H1 (cell line): Measurements from ENCODE around the gene KLK6. TPM values are rescaled to one million over a fixed set of nuclear protein-coding genes. Genes with fewer than 3 reads are reported as not detected.

Experiments used
- CTCF ChIA-PET: fragments of 300-600 bp; sonication (Branson Sonifier 250); formaldehyde crosslinking; loops from one replicate; lab custom pipeline; 2021; ENCODE audit not compliant: partially characterized antibody; lab: Charles Lee
- POLR2A ChIA-PET: fragments of 300-600 bp; sonication (Branson Sonifier 250); formaldehyde crosslinking; loops from one replicate; lab custom pipeline; 2021; ENCODE audit warnings: inconsistent platforms; ENCODE audit not compliant: partially characterized antibody; lab: Charles Lee
- DNase-seq, 2 experiments: peaks; one replicate each; pipeline versions ENCODE4 v3.0.0 to v3.0.0-alpha.2; 2010 to 2022; ENCODE audit warnings: low spot score in 2 of 2, low read depth in 1 of 2, mixed read lengths in 1 of 2
- FAIRE-seq: peaks from 2 replicates; lab custom pipeline; 2011; peaks lifted over from hg19 to GRCh38; lab: Jason Lieb, UNC
- H2AFZ ChIP-seq: 2 replicates; pipeline ENCODE4 v1.8.1; 2012; ENCODE audit warnings: low read length, inconsistent platforms
- H2AK5ac ChIP-seq: 2 replicates; pipeline ENCODE4 v1.6.1; 2013; ENCODE audit warnings: low read depth, low read length
- H2BK120ac ChIP-seq: replicated peaks from 2 replicates; pipeline ENCODE3; 2013; ENCODE audit warnings: low read depth, low read length, inconsistent platforms
- H2BK12ac ChIP-seq: 2 replicates; pipeline ENCODE4 v1.6.1; 2013; ENCODE audit warnings: low read depth, low read length
- H2BK15ac ChIP-seq: 2 replicates; pipeline ENCODE4 v1.6.1; 2013; ENCODE audit warnings: low read length
- H2BK20ac ChIP-seq: 2 replicates; pipeline ENCODE4 v1.6.1; 2013; ENCODE audit warnings: low read length
- H2BK5ac ChIP-seq: 2 replicates; pipeline ENCODE4 v1.6.1; 2013; ENCODE audit warnings: low read depth, low read length
- H3K14ac ChIP-seq: 2 replicates; pipeline ENCODE4 v1.6.1; 2013; ENCODE audit warnings: inconsistent platforms; ENCODE audit not compliant: insufficient read length
- H3K18ac ChIP-seq: 2 replicates; pipeline ENCODE4 v1.6.1; 2013; ENCODE audit warnings: low read length; ENCODE audit errors: extremely low read depth
- H3K23ac ChIP-seq: 2 replicates; pipeline ENCODE4 v1.6.1; 2013; ENCODE audit warnings: inconsistent platforms; ENCODE audit not compliant: insufficient read length
- H3K23me2 ChIP-seq: 2 replicates; pipeline ENCODE4 v1.6.1; 2013; ENCODE audit warnings: low read depth, low read length
- H3K27ac ChIP-seq: 2 replicates; pipeline ENCODE4 v1.6.1; 2011; ENCODE audit warnings: low read depth, low read length, inconsistent platforms
- H3K27me3 ChIP-seq, 4 experiments: replicated peaks in 1 of 4; 1 replicate in 1 of 4; 2 replicates in 3 of 4; pipeline versions ENCODE4 v1.6.1 to v1.8.1; 2011 to 2013; ENCODE audit warnings: low read length in 3 of 4, mild to moderate bottlenecking in 3 of 4, inconsistent platforms in 2 of 4, mixed read lengths in 2 of 4, moderate library complexity in 1 of 4; ENCODE audit not compliant: control insufficient read depth in 3 of 4, insufficient read depth in 3 of 4; ENCODE audit errors: extremely low read depth in 1 of 4
- H3K36me3 ChIP-seq, 4 experiments: 2 replicates each; pipeline versions ENCODE4 v1.6.1 to v1.8.1; 2011 to 2013; ENCODE audit warnings: mild to moderate bottlenecking in 4 of 4, low read length in 3 of 4, moderate library complexity in 2 of 4, control low read depth in 1 of 4, inconsistent platforms in 1 of 4; ENCODE audit not compliant: insufficient read depth in 4 of 4, control insufficient read depth in 2 of 4
- H3K4ac ChIP-seq: replicated peaks from 2 replicates; pipeline ENCODE3; 2013; ENCODE audit warnings: low read length, low read depth, mixed read lengths, inconsistent platforms; ENCODE audit not compliant: insufficient read length
- H3K4me1 ChIP-seq, 4 experiments: replicated peaks in 1 of 4; 1 replicate in 1 of 4; 2 replicates in 3 of 4; pipeline versions ENCODE4 v1.6.1 to v1.8.1; 2011 to 2013; ENCODE audit warnings: low read length in 3 of 4, inconsistent platforms in 2 of 4, mixed read lengths in 1 of 4; ENCODE audit not compliant: insufficient read depth in 4 of 4, control insufficient read depth in 3 of 4
- H3K4me2 ChIP-seq, 2 experiments: 2 replicates each; pipeline versions ENCODE4 v1.6.1 to v1.8.1; 2011 to 2013; ENCODE audit warnings: low read depth in 2 of 2, low read length in 2 of 2, control low read depth in 1 of 2, inconsistent platforms in 1 of 2, mild to moderate bottlenecking in 1 of 2; ENCODE audit not compliant: insufficient read depth in 1 of 2
- H3K4me3 ChIP-seq, 4 experiments: fragments of 200-600, 300-600 bp in 1 of 4; sonication (generic), shearing (Covaris generic), sonication (Bioruptor Twin) in 1 of 4; 2 replicates each; pipeline versions ENCODE4 v1.5.1 to v1.8.1; 2011 to 2016; ENCODE audit warnings: low read length in 4 of 4, low read depth in 3 of 4, control low read depth in 2 of 4, inconsistent platforms in 2 of 4, mild to moderate bottlenecking in 2 of 4, mixed read lengths in 1 of 4, moderate library complexity in 1 of 4; ENCODE audit not compliant: insufficient read depth in 2 of 4; ENCODE audit errors: extremely low read depth in 1 of 4
- H3K56ac ChIP-seq: replicated peaks from 2 replicates; pipeline ENCODE3; 2013; ENCODE audit warnings: low read depth, mild to moderate bottlenecking, mixed read lengths, low read length, inconsistent platforms; ENCODE audit not compliant: insufficient read length
- H3K79me1 ChIP-seq: 2 replicates; pipeline ENCODE4 v1.6.1; 2013; ENCODE audit warnings: low read depth, low read length, control low read depth
- H3K79me2 ChIP-seq, 2 experiments: 2 replicates each; pipeline versions ENCODE4 v1.6.1 to v1.8.1; 2012 to 2013; ENCODE audit warnings: low read length in 2 of 2, mild to moderate bottlenecking in 2 of 2, inconsistent platforms in 1 of 2; ENCODE audit not compliant: insufficient read depth in 2 of 2, control insufficient read depth in 1 of 2
- H3K9ac ChIP-seq, 4 experiments: replicated peaks in 1 of 4; 1 replicate in 1 of 4; 2 replicates in 3 of 4; pipeline versions ENCODE4 v1.6.1 to v1.8.1; 2011 to 2013; ENCODE audit warnings: low read depth in 3 of 4, low read length in 3 of 4, control low read depth in 2 of 4, mild to moderate bottlenecking in 2 of 4, moderate library complexity in 2 of 4, inconsistent platforms in 1 of 4; ENCODE audit errors: extremely low read depth in 1 of 4
- H3K9me3 ChIP-seq, 2 experiments: 2 replicates each; pipeline versions ENCODE4 v1.6.1 to v1.8.1; 2012 to 2013; ENCODE audit warnings: mild to moderate bottlenecking in 2 of 2, moderate library complexity in 2 of 2, control low read depth in 1 of 2, inconsistent platforms in 1 of 2, low read depth in 1 of 2, low read length in 1 of 2, mixed read lengths in 1 of 2; ENCODE audit not compliant: insufficient read depth in 2 of 2
- H4K20me1 ChIP-seq, 2 experiments: replicated peaks in 1 of 2; 2 replicates each; pipeline versions ENCODE3 to v1.8.1; 2011 to 2013; ENCODE audit warnings: inconsistent platforms in 2 of 2, low read length in 2 of 2, mild to moderate bottlenecking in 1 of 2; ENCODE audit not compliant: insufficient read depth in 2 of 2, control insufficient read depth in 1 of 2
- H4K5ac ChIP-seq: 2 replicates; pipeline ENCODE4 v1.6.1; 2013; ENCODE audit warnings: low read length, low read depth, mixed read lengths, inconsistent platforms; ENCODE audit not compliant: insufficient read length
- H4K8ac ChIP-seq: 2 replicates; pipeline ENCODE4 v1.8.0; 2013; ENCODE audit warnings: mild to moderate bottlenecking, moderate library complexity, low read length, inconsistent platforms; ENCODE audit not compliant: insufficient read depth; ENCODE audit errors: extremely low read depth
- H4K91ac ChIP-seq: replicated peaks from 2 replicates; pipeline ENCODE3; 2013; ENCODE audit warnings: low read length, mixed read lengths, inconsistent platforms; ENCODE audit not compliant: insufficient read length
- WGBS, 2 experiments: shearing (Covaris generic) in 1 of 2; methylation state at CpG; one replicate each; pipeline versions ENCODE4 v1.1.6 to v1.1.7; 2013 to 2015; ENCODE audit warnings: low lambda C conversion rate in 2 of 2, mixed read lengths in 2 of 2, inconsistent platforms in 1 of 2, low coverage in 1 of 2, missing lambda C conversion rate in 1 of 2; ENCODE audit not compliant: insufficient replicate concordance in 2 of 2, insufficient coverage in 1 of 2, insufficient read length in 1 of 2; ENCODE audit errors: extremely low coverage in 1 of 2, missing lambda C conversion rate in 1 of 2; 5-methylcytosine and 5-hydroxymethylcytosine counted together
- polyA plus RNA-seq, 7 experiments: library from polyadenylated mRNA; depleted of rRNA in 3 of 7; stranded (reverse) in 5 of 7; unstranded in 2 of 7; fragments of >200 nt in 5 of 7; fragments of 200-250 nt in 2 of 7; gene quantifications; 1 replicate in 5 of 7; 2 replicates in 1 of 7; 4 replicates in 1 of 7; pipeline versions ENCODE4 v1.2.1 to v1.2.3, GENCODE V29; 2011 to 2013; ENCODE audit warnings: missing spikeins in 2 of 7, mixed read lengths in 2 of 7
- total RNA-seq: library from RNA; stranded (reverse); fragmentation: NEBNext Ultra II Directional; extraction: Animal tissue kit (Norgen Biotek cat#: 25700); gene quantifications from 2 replicates; pipeline ENCODE4 v1.2.1, GENCODE V29; 2021

Gene KLK6
- total and polyA plus RNA-seq, 2 of the 8 experiments (the other 6 are each of a cell fraction or from before 2014, with no cell fraction given) = 0.69 to 3.2 TPM

DNA sequence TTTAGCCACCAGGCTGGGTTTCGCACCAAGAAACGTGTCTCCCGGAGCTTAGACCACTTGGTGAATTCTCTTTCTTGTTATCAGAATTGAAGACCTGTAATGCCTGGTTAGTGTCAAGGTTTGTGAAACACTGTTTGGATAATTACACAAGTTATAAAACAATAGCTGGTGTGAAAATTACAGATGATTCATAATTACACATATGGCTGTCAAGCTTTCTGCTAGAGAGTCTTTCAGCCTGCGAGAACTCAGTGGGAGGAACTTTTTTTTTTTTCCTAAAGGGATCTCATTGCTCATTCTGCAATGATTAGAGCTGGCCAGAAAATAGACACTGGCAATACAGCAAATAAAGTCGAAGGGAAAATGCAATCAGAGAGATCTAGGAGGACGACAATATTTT, 44.8 kb downstream of the KLK6 start:
- Histone ChIP-seq H4K5ac (no peak overlapping the region), H2BK12ac (no peak overlapping the region), H3K4me2 (no peak overlapping the region), H2AK5ac (no peak overlapping the region), H3K4ac (no peak overlapping the region), H2BK5ac (no peak overlapping the region), H3K36me3 (no peaks in the 10 kb centered on the region), H2BK15ac (no peak overlapping the region), H3K23ac (no peak overlapping the region), H4K8ac (no peak overlapping the region), H3K23me2 (no peaks in the 10 kb centered on the region), H3K4me3 (no peak overlapping the region), H2BK20ac (no peak overlapping the region), H3K79me1 (no peaks in the 10 kb centered on the region), H3K56ac (no peak overlapping the region), H3K14ac (no peak overlapping the region), H4K91ac (no peak overlapping the region), H2BK120ac (no peak overlapping the region), H3K79me2 (no peaks in the 10 kb centered on the region), H4K20me1 (no peaks in the 10 kb centered on the region), H3K27me3 (0 out of 7 replicates have a peak, but pooled peaks cover 0 to 2% (median 0%) of the 10 kb centered on the region in 4 experiments), H2AFZ (no peak overlapping the region), H3K9me3 (no peaks in the 10 kb centered on the region), H3K9ac (no peak overlapping the region), H3K18ac (no peak overlapping the region), H3K27ac (no peak overlapping the region), H3K4me1 (peaks cover 0 to 7% (median 5%) of the 10 kb centered on the region in 4 experiments; a peak in 5 of 7 replicates)
- ChIA-PET POLR2A (interaction anchor here (1.0 to 2.2 kb wide), 2 partner anchors 15 to 128 kb away, joined by 3 to 9 read pairs; no protein-coding TSS in a partner anchor), CTCF (interaction anchor here (0.8 to 7.1 kb wide), 5 partner anchors 32 to 171 kb away, joined by 4 to 36 read pairs (median 6); no protein-coding TSS in a partner anchor)
- WGBS, 2 experiments = 86% methylated on average over 6 of the region's 6 CpGs; no CpG with 5 or more reads in 1 of the 2 experiments
- DNase-seq (no peak), FAIRE-seq (no peak)
